SK-N-SH treated with all-trans-retinoic acid at 6 μM for 48 hours (cell line): ENCODE measurements around the gene FUT7.

Source experiments
- ARNTL ChIP-seq: fragments of 450-650 bp; formaldehyde crosslinking; IDR thresholded peaks from 2 replicates; pipeline ENCODE4 v1.5.0; 2020; ENCODE audit warnings: low read depth, mild to moderate bottlenecking, moderate library complexity, borderline replicate concordance
- CSDC2 ChIP-seq: fragments of 250-450 bp; sonication (Bioruptor Pico); IDR thresholded peaks from 2 replicates; pipeline ENCODE4 v1.5.0; 2020; ENCODE audit warnings: mild to moderate bottlenecking, moderate library complexity
- ISL1 ChIP-seq: fragments of 250-450 bp; sonication (Bioruptor Pico); IDR thresholded peaks from 2 replicates; pipeline ENCODE4 v2.1.2; 2022; ENCODE audit warnings: mild to moderate bottlenecking, moderate library complexity
- OSR1 ChIP-seq: fragments of 250-450 bp; sonication (Bioruptor Pico); IDR thresholded peaks from 2 replicates; pipeline ENCODE4 v1.8.0; 2022; ENCODE audit warnings: moderate library complexity, mild to moderate bottlenecking, inconsistent platforms
- PATZ1 ChIP-seq: fragments of 250-450 bp; sonication (Bioruptor Pico); IDR thresholded peaks from 2 replicates; pipeline ENCODE4 v1.8.0; 2020; ENCODE audit warnings: mild to moderate bottlenecking, moderate library complexity, borderline replicate concordance
- PPARA ChIP-seq: fragments of 250-450 bp; sonication (Bioruptor Pico); IDR thresholded peaks from 2 replicates; pipeline ENCODE4 v1.5.0; 2020; ENCODE audit warnings: mild to moderate bottlenecking, borderline replicate concordance
- RARB ChIP-seq: fragments of 250-450 bp; sonication (Bioruptor Pico); IDR thresholded peaks from 2 replicates; pipeline ENCODE4 v1.8.0; 2021; ENCODE audit warnings: mild to moderate bottlenecking, moderate library complexity
- TOX ChIP-seq: fragments of 250-450 bp; sonication (Bioruptor Pico); IDR thresholded peaks from 2 replicates; pipeline ENCODE4 v1.8.0; 2021; ENCODE audit warnings: mild to moderate bottlenecking, moderate library complexity, borderline replicate concordance
- ZC3H10 ChIP-seq: fragments of 250-450 bp; sonication (Bioruptor Pico); IDR thresholded peaks from 2 replicates; pipeline ENCODE4 v1.5.1; 2021; ENCODE audit warnings: mild to moderate bottlenecking, moderate library complexity
- ZFP3 ChIP-seq: fragments of 250-450 bp; sonication (Bioruptor Pico); IDR thresholded peaks from 2 replicates; pipeline ENCODE4 v1.5.0; 2020; ENCODE audit warnings: mild to moderate bottlenecking, moderate library complexity
- ZFP30 ChIP-seq: fragments of 450-650 bp; formaldehyde crosslinking; IDR thresholded peaks from 2 replicates; pipeline ENCODE4 v1.5.0; 2022; ENCODE audit warnings: mild to moderate bottlenecking, moderate library complexity
- TF ChIP-seq, protein P1 (sequence below): fragments of 250-450 bp; sonication (Bioruptor Pico); IDR thresholded peaks from 2 replicates; pipeline ENCODE4 v1.8.0; 2021; ENCODE audit warnings: low read depth, mild to moderate bottlenecking, moderate library complexity, borderline replicate concordance

DNA sequence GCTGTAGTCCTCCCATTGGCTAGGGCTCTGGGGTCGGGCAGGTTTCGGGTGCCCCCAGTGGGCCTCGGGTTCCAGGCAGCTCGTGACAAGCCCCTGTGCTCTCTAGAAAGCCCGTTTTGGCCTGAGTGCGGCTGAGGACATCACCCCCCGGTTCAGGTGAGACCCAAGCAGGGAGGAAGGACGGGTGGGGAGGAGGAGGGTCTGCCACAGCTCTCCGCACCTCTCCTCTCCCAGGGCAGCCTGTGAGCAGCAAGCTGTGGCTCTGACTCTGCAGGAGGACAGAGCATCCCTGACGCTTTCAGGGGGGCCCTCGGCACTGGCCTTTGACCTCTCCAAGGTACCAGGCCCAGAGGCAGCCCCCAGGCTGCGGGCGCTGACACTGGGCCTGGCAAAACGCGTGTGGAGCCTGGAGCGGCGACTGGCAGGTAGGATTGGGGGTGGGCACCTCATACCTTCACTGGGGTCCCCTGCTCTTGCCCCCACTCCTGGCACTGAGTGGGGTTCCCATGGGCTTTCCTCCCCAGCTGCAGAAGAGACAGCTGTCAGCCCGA lies 39.0 kb downstream of the FUT7 start:
- TF ChIP-seq ZFP3 (CRISPR knock-in tag) (no peak), ARNTL (no peak), CSDC2 (CRISPR knock-in tag) (no peak), ZFP30 (CRISPR knock-in tag) (no peak), PATZ1 (CRISPR knock-in tag) (no peak), OSR1 (CRISPR knock-in tag) (no peak), TOX (CRISPR knock-in tag) (no peak), ZC3H10 (CRISPR knock-in tag) (no peak), PPARA (CRISPR knock-in tag) (no peak), ISL1 (CRISPR knock-in tag) (no peak), RARB (CRISPR knock-in tag) (no peak)
- TF ChIP-seq, protein P1, sequence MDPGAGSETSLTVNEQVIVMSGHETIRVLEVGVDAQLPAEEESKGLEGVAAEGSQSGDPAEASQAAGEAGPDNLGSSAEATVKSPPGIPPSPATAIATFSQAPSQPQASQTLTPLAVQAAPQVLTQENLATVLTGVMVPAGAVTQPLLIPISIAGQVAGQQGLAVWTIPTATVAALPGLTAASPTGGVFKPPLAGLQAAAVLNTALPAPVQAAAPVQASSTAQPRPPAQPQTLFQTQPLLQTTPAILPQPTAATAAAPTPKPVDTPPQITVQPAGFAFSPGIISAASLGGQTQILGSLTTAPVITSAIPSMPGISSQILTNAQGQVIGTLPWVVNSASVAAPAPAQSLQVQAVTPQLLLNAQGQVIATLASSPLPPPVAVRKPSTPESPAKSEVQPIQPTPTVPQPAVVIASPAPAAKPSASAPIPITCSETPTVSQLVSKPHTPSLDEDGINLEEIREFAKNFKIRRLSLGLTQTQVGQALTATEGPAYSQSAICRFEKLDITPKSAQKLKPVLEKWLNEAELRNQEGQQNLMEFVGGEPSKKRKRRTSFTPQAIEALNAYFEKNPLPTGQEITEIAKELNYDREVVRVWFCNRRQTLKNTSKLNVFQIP (CRISPR knock-in tag): no peak
